GM03348 (cell line): ENCODE results near the gene GLI3.

Source experiments
- DNase-seq: peaks from one replicate; pipeline ENCODE4 v3.0.0; 2012; ENCODE audit warnings: low spot score

The GLI3 gene

DNA sequence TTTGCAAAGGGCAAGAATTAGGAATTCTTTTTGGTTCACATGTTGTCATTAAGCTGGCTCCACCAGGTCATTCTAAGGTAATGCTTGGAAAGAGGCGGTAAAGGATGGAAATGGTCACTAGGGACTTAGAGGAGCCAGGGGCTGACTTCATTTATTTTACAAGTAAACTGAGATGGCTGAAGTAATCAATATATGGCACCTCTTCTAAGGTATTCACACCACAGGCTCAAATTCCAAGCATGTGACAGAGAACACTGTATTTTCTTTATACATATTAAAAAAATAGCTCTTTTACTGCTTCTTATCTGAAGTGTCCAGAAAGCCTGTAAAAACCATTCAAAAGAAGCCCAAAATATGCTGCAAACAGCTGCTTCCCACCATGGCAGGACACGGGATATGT, 239.0 kb downstream of the GLI3 start:
- DNase-seq = no peak

DNA sequence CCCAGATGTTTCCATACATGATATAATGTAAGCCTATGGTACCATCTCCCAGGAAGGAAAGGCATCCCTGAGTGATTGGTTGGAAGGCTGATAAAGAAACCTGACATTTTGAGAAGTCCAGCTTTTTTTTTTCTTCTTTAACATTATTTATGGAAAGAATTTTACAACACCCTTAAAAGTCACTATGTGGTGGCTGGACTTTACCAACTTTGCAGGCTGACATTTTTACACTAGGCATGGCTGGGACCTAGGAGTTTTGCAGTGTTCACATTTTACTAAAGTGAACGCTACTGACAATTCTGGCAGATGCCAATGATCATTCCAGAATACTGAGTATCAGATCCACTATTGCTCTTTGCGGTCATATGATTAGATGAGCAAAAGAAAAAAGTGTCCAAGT, 239.9 kb downstream of the GLI3 start:
- no peak for DNase-seq

DNA sequence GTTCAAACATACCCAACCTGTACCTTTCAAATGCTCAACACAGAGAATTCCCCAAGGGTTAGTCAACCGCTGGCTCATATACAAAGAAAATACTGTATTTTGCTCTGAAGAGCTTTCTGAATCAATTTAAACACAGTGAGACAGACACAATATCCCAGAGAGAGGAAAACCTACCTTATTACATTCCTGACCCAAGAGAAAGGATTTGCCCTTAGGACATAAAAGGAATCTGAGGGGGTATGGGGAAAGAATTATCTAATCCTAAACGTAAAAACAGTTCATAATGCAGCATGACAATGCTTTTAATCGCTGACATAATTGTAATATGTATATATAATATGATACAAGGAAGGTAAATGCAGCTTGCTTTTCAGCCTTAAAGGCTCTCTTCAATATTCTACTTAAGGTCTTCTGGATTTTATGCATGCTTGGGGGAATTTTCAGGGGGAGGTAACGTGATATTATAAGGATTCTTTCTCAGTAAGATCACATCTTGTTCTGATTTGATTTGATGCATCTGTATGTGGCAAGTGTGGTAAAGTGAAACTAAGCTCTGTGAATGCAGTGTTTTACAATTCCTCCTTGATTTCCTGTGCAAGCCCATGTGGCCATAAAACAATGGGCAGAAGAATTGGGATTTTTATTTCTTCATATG, 240.5 kb downstream of the GLI3 start:
- DNase-seq = peak; percentile 59

DNA sequence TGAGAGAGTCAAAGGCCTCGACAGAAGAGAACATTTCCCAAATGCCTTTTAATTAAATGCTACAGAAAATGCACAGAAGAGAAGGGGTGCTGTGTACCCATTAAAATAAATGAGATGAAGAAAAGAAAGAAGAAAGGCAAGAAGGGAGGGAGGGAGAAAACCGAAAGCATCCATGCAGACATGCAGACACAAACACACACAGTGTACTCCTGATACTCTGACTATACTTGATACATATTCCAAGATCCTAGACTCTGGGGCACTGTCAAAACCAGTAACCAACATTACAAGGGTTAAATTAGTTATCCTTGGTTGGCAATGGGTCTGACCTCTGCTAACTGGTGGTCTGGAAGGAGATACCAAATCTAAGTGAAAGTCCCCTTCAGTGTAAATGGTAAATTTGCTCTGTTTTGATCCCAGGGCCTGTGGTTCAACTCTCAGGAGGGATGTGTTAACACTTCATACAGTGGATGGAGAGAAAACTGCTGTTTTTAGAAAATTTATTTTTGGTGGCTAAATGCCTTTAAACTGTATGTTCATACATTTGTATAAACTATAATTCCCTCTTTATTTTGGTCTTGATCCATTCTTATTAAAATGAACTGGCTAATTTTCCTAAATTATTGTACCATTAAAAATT, 241.3 kb downstream of the GLI3 start:
- no peak for DNase-seq

DNA sequence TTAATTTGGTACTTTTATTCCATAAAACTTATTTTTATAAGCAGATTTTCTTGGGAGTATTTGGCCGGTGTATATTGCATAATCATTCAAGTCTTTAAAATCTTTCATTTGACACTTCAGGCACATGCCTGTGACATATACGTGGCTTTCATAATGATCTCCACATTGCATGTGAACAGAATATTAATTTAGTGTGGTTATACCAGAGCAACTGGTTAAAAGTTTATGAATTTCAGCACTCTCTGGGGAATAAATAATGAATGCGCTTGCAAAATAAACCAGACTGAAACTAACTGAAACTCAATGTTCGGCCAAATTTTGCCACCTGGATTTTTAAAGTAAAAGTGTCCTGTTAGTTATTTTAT, 242.3 kb downstream of the GLI3 start:
- DNase-seq = peak; percentile 29

DNA sequence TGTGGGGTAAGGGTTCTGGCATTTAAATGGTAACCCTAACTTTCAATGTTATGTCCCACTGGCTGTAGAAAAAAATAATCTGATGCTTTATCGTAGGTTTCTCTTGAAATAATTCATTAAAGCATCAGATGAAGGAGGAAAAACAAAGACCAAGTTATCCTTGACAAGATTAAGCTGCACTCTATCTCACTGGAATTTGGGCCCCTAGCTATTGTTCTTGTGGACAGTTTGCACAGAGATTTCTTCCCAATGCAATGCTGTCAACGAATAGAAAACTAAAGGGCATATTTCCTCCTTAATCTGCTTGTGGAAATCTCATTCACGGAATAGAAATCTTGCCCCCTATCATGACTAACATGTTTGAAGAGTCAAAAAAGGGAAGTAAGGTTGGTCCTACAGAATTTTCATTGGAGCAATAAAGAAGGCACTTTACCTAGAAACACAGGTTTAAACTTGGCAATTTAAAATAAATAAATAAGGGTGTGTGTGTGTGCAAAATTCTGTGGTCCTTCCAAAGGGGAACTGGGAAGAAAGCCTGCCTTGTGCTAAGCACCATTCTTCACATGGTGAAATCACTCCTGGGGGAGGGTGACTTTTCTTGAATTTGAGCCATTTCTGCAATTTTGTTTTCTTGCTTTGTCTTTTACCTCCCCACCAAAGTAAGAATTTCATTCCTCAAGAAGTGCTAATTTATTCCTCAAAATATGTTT, 242.8 kb downstream of the GLI3 start:
- no peak for DNase-seq

DNA sequence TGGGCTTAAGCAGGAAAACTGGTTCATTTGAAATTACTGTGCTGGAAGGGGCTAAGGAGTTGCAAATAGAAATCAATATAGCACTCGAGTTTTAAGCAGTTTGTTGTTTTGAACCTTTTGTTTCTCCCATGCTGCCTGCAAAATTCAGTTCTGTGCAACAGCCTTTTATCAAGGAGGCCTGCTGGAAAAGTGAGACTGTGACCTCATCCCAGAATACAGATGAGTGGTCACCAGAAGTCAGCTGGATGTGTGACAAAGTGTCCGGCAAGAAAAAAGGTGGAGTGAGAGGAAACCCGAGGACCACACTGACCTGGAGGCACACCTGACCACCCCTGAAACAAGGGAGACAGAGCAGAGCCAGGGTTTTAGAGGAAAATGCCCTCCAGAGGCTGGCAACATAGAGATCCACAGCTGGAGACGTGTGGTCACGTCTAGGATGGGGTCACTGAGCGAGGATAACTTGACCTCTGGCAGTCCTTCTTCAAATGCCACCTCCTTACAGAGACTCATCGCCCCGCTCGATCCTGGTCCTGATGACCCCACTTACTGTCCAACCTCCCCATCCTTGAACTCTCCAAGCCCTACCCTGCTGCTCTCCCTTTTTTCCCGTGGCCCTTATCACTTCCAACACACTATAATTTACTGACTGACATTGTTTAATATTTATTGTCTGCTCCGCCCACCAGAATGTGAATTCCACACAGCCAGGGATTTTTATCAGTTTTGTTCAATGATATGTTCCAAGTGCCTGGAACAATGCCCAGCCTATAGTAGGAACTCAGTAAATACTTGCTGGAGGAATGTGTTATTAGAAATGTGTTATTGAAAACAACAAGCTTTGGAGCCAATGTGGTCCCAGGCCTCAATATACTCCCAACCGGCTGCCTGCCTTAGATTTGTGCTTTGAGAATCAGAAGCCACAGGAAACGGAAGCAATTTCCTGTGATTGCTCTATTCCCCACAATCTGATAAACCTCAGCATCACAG, 243.8 kb downstream of the GLI3 start:
- peak; percentile 38 for DNase-seq

DNA sequence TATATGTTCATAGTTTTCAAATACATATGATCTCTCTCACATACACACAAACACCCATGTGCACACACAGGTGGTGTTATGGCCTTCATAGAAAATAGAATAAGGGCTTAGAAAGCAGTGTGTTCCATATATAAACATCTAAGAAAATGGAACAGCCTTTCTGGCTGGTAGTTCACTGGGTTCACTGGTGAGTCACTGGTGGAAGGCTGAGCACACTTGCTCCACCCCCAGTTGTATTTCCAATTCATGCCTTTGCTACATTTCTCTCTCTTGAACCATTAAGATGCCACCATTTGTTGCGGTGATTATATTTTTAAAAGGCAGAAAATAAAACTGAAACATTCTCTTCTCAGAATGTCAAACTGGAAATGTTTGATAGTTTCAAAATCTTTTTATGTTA, 252.1 kb downstream of the GLI3 start:
- DNase-seq = peak; percentile 73

DNA sequence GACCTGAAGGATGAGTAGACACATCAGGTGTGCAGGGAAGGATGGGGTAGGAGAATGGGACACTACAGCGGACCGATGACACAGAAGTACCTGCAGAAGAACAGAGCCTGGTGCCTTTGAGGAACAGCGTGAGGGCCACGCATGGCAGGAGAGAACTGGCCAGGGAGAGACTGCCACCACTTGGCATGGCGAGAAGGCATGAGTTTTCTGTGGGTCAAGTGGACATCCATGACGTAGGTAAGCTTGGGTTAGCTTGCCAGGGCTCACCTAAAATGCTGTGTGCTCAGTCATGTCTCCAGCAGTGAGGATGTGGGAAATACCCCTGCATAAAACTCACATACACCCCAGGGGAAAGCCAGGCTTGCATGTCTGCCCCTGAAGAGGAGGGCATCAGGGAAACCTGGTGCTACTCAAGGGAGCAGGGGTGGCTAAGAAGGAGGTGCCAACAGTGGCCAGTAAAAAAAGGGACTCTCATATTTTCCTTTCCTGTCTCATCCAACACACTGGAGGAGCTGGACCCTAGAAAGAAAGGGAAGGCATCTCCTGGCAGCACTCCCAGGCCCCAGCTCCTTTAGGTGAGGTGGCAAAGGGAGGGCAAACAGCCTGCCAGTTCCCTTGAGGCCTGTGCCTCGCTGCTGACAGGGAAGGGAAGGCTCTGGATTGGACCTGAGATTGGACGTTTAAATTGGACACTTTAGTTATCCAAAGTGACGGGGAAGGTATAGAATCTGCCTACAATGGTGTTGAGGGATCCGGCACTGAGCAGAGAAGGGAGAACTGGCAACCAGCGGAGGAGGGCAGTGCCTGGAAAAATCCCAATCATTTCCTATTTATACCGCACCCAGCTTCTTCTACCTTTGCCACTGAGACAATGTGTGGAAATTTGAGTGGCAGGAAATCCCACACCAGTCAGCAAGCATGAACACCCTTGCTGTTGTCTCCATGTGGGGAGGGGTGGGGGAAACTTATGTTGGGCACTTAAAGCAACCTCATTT, 255.7 kb downstream of the GLI3 start:
- no peak for DNase-seq

DNA sequence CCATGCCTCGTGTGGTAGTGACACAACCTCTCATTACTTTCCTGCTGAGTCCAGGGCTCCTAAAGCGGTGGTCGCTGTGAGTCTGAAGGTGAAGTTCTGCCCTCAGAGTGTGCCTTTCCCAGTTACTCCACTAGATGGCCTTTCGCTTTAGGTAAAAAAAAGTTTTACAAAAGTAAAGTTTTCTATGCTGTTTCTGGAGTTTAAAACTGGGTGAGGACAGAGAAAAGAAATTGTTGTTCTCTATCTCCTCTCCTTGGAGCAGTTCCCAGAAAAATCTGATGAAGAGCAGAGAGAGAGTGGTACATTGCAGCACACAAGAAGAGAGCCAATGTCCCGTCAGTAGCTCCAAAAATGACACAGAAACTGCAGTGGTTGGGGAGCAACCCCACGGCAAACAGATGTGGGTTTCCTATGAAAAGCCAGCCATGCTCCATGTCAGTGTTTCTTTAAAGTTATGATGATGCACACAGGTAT, 257.1 kb downstream of the GLI3 start:
- DNase-seq = peak; percentile 48

DNA sequence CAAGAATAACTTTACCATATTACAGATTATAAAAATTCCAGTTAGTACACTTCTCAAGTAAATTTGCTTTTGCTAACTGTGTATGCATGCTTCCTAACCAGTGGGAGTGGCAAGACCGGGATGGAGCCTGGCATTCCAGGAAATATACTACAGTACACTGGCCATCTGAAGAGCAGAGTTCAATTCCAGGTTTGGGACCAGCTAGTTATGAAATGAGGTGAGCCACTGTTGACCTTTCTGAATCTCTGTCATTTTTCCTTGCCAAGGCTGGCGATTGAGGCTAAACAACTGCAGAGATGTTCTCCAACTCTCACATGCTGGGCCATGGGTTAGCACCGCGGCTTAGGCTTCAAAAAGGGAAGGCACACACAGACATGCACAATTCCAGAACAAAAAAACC, 258.2 kb downstream of the GLI3 start:
- no peak for DNase-seq

DNA sequence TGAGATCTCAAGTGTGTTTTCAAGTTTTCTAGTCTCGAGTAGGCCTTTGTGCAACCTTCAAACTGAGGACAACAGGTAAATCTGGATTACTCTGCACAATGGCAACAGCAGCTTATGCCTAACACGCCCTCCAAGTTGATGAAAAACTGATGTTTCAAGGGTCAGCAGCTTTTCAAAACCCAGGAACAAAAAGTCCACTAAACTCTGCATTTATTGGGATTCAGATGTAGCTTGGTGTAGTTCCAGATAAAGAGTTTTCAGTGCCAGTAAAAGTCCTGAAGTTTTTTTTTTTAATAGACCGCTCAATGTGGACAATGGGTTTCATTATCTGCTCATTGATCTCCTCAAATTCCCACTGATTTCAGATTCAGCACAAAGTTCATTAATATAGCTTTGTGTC, 259.3 kb downstream of the GLI3 start:
- no peak for DNase-seq

DNA sequence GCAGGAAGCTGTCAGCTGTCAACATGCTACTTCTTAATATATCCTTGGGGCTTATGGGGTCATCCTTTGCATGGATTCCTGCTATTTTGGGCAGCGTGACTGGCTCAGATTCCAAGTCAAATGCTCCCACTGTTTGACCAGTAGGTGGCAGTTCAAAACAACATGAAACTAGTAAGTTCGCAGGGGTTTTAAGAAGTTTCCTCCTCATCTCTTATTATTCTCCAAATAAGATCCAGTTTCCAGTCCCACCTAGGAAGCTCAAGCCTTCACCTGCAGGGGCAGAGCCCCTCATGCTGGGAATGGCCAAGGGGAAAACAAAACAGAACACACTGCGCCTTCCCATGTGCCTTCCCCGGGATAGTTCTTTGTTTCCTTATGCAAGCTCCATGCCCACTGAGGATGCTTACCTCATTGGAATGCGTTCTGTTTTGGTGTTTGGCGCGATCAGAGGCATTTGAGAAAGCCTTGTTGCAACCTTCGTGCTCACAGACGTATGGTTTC, 259.8 kb downstream of the GLI3 start:
- DNase-seq = peak; percentile 55

DNA sequence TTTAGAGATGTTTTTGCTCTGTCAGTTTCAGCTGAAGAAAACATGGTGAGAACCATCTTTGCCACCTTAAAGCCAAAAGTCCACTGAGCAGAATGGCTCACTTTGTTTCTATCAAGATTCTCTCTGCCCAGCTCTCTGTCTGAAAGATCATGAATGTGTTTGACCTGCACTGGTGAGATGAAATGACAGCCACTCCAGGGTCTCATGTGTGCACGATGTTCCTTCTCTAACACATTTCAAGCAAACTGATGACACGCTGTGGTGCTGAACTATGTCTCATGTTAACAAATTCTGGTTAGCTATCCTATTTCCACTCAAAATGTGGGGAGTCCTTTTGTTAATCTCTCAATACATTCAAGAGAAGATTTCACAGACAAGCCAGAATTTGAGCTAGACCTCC, 260.6 kb downstream of the GLI3 start:
- no peak for DNase-seq

DNA sequence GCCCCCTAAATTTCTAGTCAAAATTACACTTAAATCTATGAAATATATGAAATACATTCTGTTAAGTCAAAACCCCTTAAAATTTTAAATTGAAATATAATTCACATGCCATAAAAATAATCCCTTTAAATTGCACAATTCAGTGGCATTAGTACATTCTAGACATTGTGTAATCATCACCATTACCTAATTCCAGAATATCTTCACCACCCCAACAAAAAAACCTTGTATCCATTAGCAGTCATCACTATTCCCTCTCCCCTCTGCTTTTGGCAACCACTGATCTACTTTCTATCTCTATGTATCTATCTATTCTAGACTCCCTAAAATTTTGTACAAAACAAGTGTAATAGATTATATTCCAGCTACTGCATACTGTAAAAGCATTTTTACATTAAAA, 261.2 kb downstream of the GLI3 start:
- peak; percentile 55 for DNase-seq

DNA sequence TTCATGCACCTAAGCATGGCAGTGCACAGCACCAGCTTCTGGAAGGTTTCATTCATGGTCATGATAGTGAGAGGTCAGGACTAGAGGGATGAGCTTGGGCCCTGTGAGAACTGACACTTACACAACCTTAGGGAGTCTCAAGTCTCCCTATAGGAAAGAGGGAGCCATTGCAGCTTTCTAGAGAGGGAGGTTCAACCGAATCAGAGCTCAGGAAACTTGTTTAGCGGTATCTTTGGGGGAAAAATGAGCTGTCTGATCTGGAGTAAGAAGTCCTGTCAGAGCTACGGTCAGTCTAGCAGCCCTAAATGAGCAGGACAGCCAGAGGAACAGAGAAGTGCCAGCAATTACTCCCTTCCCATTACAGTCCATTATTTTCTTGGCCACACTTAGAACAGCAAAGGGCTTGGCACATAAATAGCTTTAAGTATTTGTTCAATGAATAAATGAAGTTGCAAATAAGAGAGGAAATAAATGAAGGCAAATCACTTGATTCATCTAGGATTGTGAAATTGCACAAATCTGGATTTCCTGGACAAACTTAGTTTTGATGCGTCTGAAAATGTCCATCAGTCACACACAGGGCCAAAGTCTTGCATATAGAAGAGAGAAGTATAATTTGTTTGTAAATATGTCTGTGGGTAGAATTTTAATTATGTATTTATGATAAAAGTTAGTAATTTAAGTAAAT, 262.0 kb downstream of the GLI3 start:
- no peak for DNase-seq

DNA sequence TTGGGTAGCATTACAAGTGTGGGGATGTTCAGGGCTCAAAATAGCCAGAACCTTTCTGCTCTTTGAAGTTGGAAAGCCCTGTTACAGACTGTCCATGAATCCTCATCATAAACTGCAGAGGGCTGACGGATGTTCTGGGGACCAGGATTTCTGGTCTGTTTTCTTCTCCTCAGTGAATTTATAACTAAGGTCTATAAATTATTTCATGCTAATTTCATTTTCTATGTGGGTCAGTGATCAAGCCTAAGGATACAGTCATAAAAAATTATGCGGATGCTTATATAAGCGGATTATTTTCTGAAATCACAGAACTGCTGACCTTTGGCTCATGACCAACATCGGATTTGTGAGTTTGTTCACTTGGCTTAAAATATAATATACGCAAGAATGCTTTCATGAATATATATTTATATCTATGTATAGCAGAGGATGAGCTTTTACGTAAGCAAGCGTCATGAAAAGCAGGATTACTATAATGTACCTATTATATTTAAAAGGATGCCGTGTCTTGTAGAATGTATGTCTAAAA, 263.7 kb downstream of the GLI3 start:
- DNase-seq = no peak

DNA sequence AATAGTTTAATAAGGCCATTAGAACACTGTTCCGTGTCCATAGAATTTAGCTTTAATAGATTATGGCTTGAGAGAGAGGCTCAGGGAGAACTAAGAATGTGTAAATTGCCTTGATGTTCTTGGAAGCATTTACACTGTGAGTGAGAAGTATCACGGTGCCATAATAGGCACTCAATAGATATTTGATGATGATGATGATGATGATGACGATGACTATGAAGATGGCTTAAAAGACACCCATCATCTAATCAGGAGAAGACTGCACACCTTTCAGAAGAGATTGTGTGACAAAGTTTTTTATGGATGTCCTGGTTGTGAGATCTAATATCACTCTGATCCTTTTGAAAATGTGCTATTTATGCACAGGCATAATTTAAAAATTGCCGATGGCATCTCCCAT, 264.2 kb downstream of the GLI3 start:
- no peak for DNase-seq

DNA sequence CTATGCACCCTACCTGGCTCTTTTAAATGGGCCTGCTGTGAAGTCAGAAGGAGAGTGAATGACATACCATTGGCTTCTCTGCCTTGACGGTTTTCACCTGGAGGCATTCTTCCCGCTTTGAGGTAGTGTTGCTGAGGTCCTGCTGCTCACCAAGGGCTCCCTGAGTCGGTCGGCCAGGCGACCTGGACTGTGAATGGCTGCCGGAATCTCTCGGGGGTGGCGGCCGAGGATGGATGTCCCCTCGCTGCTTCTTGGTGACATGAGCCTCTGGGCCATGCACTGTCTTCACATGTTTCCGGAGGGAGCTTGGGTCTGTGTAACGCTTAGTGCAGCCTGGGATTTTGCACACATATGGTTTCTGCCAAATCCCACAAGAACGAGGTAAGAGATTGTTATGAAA, 264.7 kb downstream of the GLI3 start:
- no peak for DNase-seq

DNA sequence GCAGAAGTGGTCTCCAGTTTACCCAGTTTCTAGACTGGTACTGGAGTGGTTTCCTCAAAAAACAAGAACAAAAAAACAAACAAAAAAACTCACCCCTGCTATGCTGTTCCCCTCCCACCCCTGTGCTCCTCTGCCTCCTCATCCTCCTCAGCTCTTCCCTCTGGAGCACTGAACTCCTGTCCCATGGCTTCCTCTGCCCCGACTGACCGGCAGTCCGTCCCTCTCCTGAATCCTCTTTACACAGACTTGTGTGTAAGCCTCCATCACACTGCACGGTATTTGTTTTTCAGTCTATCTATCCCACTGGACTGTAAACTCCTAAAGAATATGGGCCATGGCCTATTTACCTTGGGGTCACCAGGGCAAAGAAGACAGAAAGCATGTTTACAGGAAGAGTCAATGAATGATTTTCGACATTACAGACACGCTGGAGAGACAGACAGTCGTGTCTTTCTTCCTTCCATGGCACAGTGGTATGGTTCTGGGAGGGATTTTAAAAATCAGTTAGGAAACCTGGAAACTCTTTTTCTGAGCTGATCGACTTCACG, 265.3 kb downstream of the GLI3 start:
- no peak for DNase-seq
